ENCODE data around the gene ZSCAN5A. TPM values are rescaled to one million over a fixed set of nuclear protein-coding genes. Genes with fewer than 3 reads are reported as not detected.

The ZSCAN5A gene
- total and polyA plus RNA-seq, 2 of the 13 experiments (the other 11 are each of a cell fraction or from before 2014, with no cell fraction given), result 9.5 to 17.8 TPM

- ChIA-PET POLR2A (interaction anchor here (1.8 kb wide), 1 partner anchor 11 kb away, joined by 13 read pairs; no protein-coding TSS in a partner anchor), CTCF (ENCODE audit: low intra/inter-chr PET ratio, low total read pairs) (no interaction called here)
- in situ Hi-C loops (cut with HindIII; ENCODE audit: extremely low pct_ligation_motif_present, low pct_unique_long_range_greater_than_20kb), result no loop called here
- Histone ChIP-seq H3K27ac (ENCODE audit: extremely low read length, insufficient read depth, low read length) (no peak overlapping the region), H3K4me1 (ENCODE audit: insufficient read depth, low read length) (peaks cover 42% of the 10 kb centered on the region), H3K36me3 (replicated peaks in 1 of 2; ENCODE audit: control insufficient read depth in 1 of 2, insufficient read depth in 2 of 2, low read length in 2 of 2) (no peaks in the 10 kb centered on the region), H3K9me3 (ENCODE audit: low read length) (peaks cover 30% of the 10 kb centered on the region), H3K4me3 (replicated peaks in 1 of 3; ENCODE audit: insufficient read depth in 1 of 3, low read depth in 2 of 3, low read length in 3 of 3) (no peak overlapping the region), H2AFZ (ENCODE audit: low read length) (no peak overlapping the region), H3K27me3 (ENCODE audit: control insufficient read depth in 1 of 2, insufficient read depth in 2 of 2, low read length in 2 of 2) (no peaks in the 10 kb centered on the region), H3K79me2 (ENCODE audit: insufficient read depth, low read length) (no peaks in the 10 kb centered on the region), H3K4me2 (ENCODE audit: low read depth, low read length) (no peak overlapping the region), H3K9ac (ENCODE audit: insufficient read depth, low read depth, low read length) (no peak overlapping the region), H4K20me1 (ENCODE audit: insufficient read depth, low read length) (no peaks in the 10 kb centered on the region)
- 59% methylated on average over 2 of the region's 2 CpGs for WGBS (ENCODE audit: low lambda C conversion rate)
- DNase-seq (ENCODE audit: low spot score) (no peak), FAIRE-seq (no peak), ATAC-seq (no peak)
- TF ChIP-seq ZNF317 (CRISPR knock-in tag; IDR thresholded peaks at IDR 0.05) (peak; percentile 77), FOXJ3 (CRISPR knock-in tag; IDR thresholded peaks at IDR 0.05; ENCODE audit: borderline replicate concordance) (no peak), ZNF281 (CRISPR knock-in tag; IDR thresholded peaks at IDR 0.05; ENCODE audit: borderline replicate concordance) (no peak), CEBPG (CRISPR knock-in tag; IDR thresholded peaks at IDR 0.05) (no peak), DPF2 (CRISPR knock-in tag; IDR thresholded peaks at IDR 0.05; ENCODE audit: borderline replicate concordance, low read depth) (no peak), ATF4 (CRISPR knock-in tag; IDR thresholded peaks at IDR 0.05) (no peak), PRDM10 (CRISPR knock-in tag; IDR thresholded peaks at IDR 0.05; ENCODE audit: low read depth) (no peak), HDAC1 (CRISPR knock-in tag; IDR thresholded peaks at IDR 0.05) (no peak)
- BruUV-seq (replicated peaks), result no TSS peak
- intact Hi-C loops (cut with micrococcal nuclease; ENCODE audit: unreplicated experiment), result no loop called here
These were observed 42.3 kb upstream of the ZSCAN5A start for GRCh38 chr19:56356944-56357343.

Measured in HepG2 (cell line).